Muscle of leg (tissue), 11 donors: ENCODE data around the gene NYAP1. TPM values are rescaled to one million over a fixed set of nuclear protein-coding genes. Genes with fewer than 3 reads are reported as not detected.

Source experiments
- DNase-seq: peaks from one replicate; pipeline ENCODE4 v3.0.0; 2013
- H3K27ac ChIP-seq: one replicate; pipeline ENCODE4 v1.5.1; 2013; ENCODE audit warnings: mild to moderate bottlenecking, low read length, control low read depth
- H3K27me3 ChIP-seq: one replicate; pipeline ENCODE4 v1.6.1; 2013; ENCODE audit warnings: low read length; ENCODE audit not compliant: control insufficient read depth, insufficient read depth
- H3K36me3 ChIP-seq: one replicate; pipeline ENCODE4 v1.6.1; 2013; ENCODE audit warnings: low read length; ENCODE audit not compliant: control insufficient read depth, insufficient read depth
- H3K4me1 ChIP-seq: one replicate; pipeline ENCODE4 v1.6.1; 2013; ENCODE audit warnings: low read length; ENCODE audit not compliant: control insufficient read depth, insufficient read depth
- H3K4me3 ChIP-seq: one replicate; pipeline ENCODE4 v1.5.1; 2013; ENCODE audit warnings: low read length, control low read depth
- H3K9me3 ChIP-seq: replicated peaks from 2 replicates; pipeline ENCODE4 v1.6.1; 2013; ENCODE audit warnings: low read depth, low read length; ENCODE audit not compliant: control insufficient read depth
- WGBS: methylation state at CpG from one replicate; pipeline ENCODE4 v1.1.5; 2013; ENCODE audit warnings: missing lambda C conversion rate; ENCODE audit not compliant: insufficient coverage; 5-methylcytosine and 5-hydroxymethylcytosine counted together
- polyA plus RNA-seq, 8 donors: library from polyadenylated mRNA; unstranded; fragments of 120-200 nt; gene quantifications; one replicate each; pipeline versions ENCODE4 v1.2.1 to v1.2.3, GENCODE V29; 2013; ENCODE audit warnings: inconsistent platforms in 1 of 8, low replicate concordance in 1 of 8; ENCODE audit not compliant: insufficient read length in 8 of 8, insufficient read depth in 1 of 8
- total RNA-seq: library from RNA; stranded (reverse); fragments of 120-200 nt; gene quantifications from one replicate; pipeline ENCODE4 v1.2.4, GENCODE V29; 2013

The NYAP1 gene
- total and polyA plus RNA-seq, 9 donors, result 1.5 to 2.9 (median 2.5) TPM

DNA sequence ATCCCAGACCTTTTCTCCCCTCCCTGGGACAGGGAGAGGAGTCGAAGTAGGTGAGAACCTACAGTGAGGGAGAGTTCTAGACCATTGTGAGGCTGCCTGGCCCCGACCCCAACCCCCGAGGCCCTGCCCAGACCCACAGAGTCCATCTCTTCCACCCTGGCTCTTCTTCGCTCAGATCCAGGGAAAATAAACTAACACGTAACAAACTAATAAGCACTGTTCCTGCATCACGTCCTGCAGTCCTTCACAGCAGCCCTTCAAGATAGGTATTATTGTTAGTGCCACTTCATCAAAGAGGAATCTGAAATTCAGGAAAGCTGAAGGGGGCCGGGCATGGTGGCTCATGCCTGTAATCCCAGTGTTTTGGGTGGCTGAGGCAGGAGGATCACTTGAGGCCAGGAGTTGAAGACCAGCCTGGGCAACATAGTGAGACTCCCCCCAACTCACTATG, 19.5 kb upstream of the NYAP1 start, which contains the start of gene SPACDR:
TSS of gene SPACDR (minus strand) at position 51 of the 451 bp plus-strand sequence. CDS start 235 bp downstream, outside the sequence.
- Histone ChIP-seq H3K9me3 (no peaks in the 10 kb centered on the region), H3K4me1 (peaks cover 53% of the 10 kb centered on the region), H3K4me3 (no peak within 1 kb of the TSS), H3K27ac (peak within 1 kb of the TSS; percentile 62), H3K27me3 (no peaks in the 10 kb centered on the region), H3K36me3 (peaks cover 37% of the 10 kb centered on the region)
- DNase-seq, result no peak
- WGBS, result 82% methylated on average over 2 of the region's 7 CpGs

DNA sequence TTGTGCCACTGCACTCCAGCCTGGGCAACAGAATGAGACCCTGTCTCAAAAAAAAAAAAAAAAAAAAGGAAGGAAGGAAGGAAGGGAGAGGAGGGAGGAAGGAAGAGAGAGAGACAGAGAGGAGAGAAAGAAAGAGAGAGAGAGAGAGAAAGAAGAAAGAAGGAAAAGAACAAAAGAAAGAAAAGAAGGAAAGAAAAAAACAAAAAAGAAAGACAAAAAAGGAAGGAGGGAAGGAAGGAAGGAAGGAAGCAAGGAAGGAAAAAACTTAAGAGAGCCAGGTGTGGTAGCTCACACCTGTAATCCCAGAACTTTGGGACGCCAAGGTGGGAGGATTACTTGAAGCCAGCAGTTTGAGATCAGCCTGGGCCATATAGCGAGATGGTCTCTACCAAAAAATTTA, 18.9 kb upstream of the NYAP1 start:
- H3K27me3 ChIP-seq, result no peaks in the 10 kb centered on the region
- peaks cover 37% of the 10 kb centered on the region for H3K36me3 ChIP-seq
- DNase-seq, result no peak
- H3K27ac ChIP-seq, result no peak overlapping the region
- H3K4me1 ChIP-seq, result peaks cover 59% of the 10 kb centered on the region
- H3K9me3 ChIP-seq, result no peaks in the 10 kb centered on the region
- WGBS, result 64% methylated on average over 1 of the region's 2 CpGs
- H3K4me3 ChIP-seq, result no peak overlapping the region

DNA sequence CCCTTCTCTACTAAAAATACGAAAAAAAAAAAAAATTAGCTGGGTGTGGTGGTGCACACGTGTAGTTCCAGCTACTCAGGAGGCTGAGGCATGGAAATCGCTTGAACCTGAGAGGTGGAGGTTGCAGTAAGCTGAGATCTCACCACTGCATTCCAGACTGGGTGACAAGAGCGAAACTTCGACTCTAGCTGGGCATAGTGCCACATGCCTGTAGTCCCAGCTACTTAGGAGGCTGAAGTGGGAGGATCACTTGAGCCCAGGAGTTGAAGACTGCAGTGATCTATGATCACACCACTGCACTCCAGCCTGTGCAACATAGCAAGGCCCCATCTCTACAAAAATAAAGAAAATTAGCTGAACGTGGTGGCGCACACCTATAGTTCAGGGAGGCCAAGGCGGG, 18.4 kb upstream of the NYAP1 start:
- Histone ChIP-seq H3K4me1 (peaks cover 59% of the 10 kb centered on the region), H3K4me3 (no peak overlapping the region), H3K27ac (peak overlapping the region; percentile 59), H3K9me3 (no peaks in the 10 kb centered on the region), H3K36me3 (peaks cover 36% of the 10 kb centered on the region), H3K27me3 (no peaks in the 10 kb centered on the region)
- no peak for DNase-seq
- 70% methylated on average over 4 of the region's 8 CpGs for WGBS

DNA sequence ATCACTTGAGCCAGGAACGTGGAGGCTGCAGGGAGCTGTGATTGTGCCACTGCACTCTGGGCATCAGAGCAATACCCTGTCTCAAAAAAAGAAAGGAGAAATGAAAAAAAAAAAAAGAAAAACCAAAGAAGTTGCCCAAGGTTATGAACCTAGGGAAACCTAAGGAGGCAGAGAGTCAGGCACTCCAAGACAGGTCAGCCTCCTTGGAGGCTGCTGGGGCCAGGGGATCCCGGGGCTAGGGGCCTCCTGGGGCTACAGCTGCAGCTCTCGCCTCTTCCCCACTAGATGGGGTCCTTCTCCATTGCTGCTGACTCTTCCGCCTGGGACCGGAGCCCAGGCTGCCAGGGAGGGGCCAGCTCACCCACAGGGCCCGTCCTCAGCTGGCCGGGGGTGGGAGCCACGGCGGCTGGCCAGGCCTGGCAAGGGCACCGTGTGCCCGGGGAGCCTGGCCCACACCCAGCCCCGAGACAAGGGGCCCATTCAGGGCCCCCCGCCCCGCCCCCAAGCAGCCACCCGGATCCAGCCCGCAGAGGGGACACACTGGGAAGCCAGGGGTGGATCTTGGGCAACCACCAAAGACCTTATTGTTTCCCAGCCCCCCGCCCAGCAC, 17.9 kb upstream of the NYAP1 start:
- H3K27ac ChIP-seq, result peak overlapping the region; percentile 59
- no peaks in the 10 kb centered on the region for H3K27me3 ChIP-seq
- peak; percentile 90 for DNase-seq
- no peak overlapping the region for H3K4me3 ChIP-seq
- H3K9me3 ChIP-seq, result no peaks in the 10 kb centered on the region
- WGBS, result 8% methylated on average over 14 of the region's 17 CpGs
- H3K36me3 ChIP-seq, result peaks cover 36% of the 10 kb centered on the region
- H3K4me1 ChIP-seq, result peaks cover 59% of the 10 kb centered on the region

DNA sequence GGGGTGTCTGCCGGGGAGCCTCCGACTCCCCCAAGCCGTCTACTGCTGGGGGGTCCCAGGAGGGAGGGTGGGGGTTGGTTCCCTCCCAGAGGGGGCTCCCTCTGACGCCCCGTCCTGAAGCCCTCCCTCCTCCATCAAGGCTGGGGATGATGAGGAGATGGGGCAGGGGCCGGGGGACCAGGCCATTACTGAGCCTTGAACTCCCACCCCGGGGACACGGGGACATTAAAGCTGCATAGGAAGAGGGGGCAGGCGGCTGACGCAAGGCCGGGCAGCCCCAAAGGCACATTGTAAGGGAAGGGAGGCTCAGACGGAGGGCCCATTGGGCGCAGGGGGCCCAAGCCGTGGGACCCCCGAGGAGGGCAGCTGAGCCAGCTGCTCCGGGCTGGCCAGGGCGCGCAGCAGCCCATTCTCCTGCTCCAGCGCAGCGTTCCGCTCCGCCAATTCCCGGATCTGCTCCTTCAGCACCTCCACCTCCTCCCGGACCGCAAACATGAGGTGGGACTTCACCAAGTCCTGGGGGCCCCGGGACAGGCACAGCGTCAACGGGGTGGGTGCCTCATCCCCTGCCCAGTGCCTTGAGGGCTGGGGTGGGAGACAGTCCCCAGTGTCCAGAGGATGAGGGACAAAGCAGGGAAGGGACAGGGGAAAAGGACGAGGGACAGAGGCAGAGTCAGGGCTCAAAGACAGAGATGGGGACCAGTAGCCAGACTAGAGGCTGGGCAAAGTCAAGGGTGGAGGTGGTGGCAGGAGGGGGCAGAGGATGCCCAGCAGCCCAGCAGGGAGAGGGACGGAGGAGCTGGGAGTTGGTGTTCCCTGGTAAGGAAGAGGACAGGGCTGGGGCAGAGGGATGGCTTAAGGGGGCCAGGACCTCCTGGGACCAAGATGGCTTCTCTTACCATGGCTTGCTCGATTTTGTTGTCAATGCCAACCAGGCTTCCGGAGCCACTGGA, 16.8 kb upstream of the NYAP1 start:
- no peaks in the 10 kb centered on the region for H3K9me3 ChIP-seq
- no peaks in the 10 kb centered on the region for H3K27me3 ChIP-seq
- no peak overlapping the region for H3K4me3 ChIP-seq
- no peak for DNase-seq
- H3K27ac ChIP-seq, result peak overlapping the region; percentile 55
- H3K36me3 ChIP-seq, result peaks cover 33% of the 10 kb centered on the region
- 72% methylated on average over 18 of the region's 32 CpGs for whole genome bisulfite sequencing
- peaks cover 59% of the 10 kb centered on the region for H3K4me1 ChIP-seq

DNA sequence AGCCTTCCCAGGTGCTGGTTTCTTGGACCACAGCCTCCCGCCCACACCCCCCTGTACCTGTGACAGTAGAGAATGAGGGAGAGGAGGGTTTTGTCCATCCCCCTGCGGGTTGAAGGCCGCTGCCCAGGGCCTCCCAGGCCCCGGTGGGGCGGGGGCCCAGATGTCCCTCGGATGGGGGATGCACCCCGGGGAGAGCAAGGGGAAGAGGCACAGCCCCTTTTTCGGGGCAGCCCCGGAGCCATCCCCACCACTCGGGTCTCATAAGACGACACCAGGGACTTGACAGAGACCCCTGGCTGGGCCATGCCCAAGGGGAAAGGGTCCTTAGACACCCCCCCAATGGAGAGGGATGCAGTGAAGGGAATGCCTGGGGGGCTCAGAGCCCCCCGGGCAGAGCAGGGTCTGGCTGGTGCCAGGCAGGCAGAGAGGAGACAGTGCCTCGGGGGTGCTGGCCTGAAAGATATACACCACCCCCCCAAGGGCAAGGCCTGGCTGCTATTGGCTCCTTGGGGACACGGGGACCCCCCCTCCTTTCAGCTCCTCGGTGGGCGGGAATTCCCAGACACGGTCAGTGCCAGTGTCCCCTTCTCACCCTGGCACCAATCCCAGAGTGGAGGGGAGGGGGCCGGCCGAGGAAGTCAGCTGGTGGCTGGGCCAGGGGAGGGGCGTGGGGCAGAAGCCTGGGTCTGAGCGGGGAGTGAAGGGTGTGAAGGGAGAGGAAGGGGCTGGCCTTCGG, 15.9 kb upstream of the NYAP1 start:
- Histone ChIP-seq H3K4me1 (peaks cover 61% of the 10 kb centered on the region), H3K9me3 (no peaks in the 10 kb centered on the region), H3K27me3 (no peaks in the 10 kb centered on the region), H3K4me3 (no peak overlapping the region), H3K36me3 (peaks cover 38% of the 10 kb centered on the region), H3K27ac (peak overlapping the region; percentile 42)
- DNase-seq, result peak; percentile 66
- 73% methylated on average over 11 of the region's 22 CpGs for WGBS

DNA sequence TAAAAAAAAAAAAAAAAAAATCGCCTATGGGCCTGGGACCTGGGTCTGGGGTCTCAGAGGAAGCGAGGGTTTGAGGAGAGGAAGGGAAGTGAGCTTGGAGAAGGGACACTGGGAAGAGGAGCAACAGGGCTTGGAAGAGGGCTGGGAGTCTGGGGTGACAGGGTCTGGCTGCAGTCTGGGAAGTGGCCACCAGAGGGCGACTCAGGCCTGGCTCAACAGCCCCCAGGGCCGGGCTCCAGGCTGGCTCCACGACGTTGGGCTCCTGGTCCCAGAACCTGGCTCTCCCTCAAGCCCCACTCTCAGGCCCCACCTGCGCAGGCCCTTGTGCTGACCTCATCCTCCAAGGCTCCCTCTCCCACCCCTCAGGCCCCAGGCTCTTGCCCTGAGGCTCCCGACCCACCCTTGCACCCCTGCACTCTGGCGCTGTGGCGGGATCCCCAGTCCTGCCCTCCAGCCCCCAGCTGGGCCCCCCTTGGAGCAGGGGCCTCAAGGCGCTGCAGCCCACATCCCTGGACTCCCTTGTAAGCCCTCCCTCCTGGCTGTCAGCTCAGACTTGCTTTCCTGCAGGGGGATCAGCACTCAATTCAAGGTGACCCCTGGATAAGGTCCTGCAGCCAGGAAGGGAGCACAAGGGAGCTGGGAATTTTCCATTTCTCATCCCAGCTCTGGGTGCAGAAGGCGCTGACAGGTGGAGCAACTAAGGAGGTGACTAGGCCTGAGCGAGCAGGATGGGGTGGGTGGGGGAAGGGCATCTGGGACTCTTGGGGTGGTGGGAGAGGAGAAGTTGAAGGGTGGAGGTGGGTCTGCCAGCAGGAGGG, 14.3 kb upstream of the NYAP1 start:
- WGBS, result 20% methylated on average over 10 of the region's 13 CpGs
- no peaks in the 10 kb centered on the region for H3K27me3 ChIP-seq
- H3K9me3 ChIP-seq, result no peaks in the 10 kb centered on the region
- DNase-seq, result peak; percentile 84
- peaks cover 47% of the 10 kb centered on the region for H3K36me3 ChIP-seq
- peaks cover 57% of the 10 kb centered on the region for H3K4me1 ChIP-seq
- H3K27ac ChIP-seq, result no peak overlapping the region
- no peak overlapping the region for H3K4me3 ChIP-seq

DNA sequence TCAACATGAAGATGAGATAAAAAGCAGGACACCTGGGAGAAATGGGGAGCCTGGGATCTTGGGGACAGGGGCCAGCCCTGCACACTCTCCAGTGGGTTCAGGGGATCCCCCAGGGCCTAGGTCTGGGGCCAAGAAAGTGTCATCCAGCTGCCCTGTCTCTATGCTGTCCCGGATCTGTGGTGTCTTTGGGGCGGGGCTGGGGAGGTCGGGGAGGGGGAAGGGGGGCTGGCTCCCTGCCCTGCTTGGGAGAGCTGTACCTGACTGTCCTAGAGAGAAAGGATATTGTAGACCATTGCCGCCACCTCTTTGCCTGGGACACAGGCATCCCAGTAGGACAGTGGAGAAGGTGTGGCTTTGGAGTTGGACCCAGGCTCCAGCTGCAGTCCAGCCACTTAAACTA, 12.7 kb upstream of the NYAP1 start:
- Histone ChIP-seq H3K4me3 (no peak overlapping the region), H3K27me3 (no peaks in the 10 kb centered on the region), H3K4me1 (peaks cover 56% of the 10 kb centered on the region), H3K27ac (no peak overlapping the region), H3K9me3 (no peaks in the 10 kb centered on the region), H3K36me3 (peaks cover 54% of the 10 kb centered on the region)
- no peak for DNase-seq
- no CpG with 5 or more reads among the region's 4 CpGs for whole genome bisulfite sequencing

DNA sequence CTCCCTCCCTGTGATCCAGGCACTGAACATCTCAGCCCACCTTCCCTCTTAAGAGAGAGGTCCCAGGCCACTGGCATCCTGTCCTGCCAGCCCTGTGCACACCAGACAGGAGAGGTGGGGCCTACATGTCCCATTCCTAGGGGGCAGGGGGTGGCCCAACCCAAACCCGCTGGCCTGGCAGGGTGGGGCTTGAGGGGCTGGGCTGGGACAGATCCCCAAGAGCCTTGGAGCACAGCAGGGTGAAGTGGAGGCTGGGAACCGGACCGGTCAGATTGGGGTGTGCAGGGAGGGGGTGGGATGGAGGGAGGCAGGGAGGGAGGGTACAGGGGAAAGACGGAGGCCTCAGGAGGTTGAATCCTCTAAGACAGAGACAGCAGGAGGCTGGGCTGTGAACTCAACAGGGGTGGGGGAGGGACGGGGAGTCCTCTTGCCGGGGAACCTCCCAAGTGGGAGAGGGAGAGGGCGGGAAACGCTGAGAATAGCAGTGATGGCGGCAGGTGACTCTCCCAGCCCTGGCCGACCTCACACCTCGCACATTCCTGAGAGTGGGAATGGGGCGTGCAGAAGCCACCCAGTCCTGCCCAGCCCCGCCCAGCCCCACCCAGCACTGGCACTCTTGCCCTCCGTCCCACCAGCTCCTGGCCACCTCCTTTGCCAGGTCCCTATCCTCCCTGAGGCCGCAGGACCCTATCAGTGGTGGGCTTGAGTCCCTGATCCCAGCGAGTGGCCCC, 11.4 kb upstream of the NYAP1 start:
- Histone ChIP-seq H3K9me3 (no peaks in the 10 kb centered on the region), H3K36me3 (peaks cover 53% of the 10 kb centered on the region), H3K4me3 (no peak overlapping the region), H3K4me1 (peaks cover 56% of the 10 kb centered on the region), H3K27me3 (no peaks in the 10 kb centered on the region), H3K27ac (no peak overlapping the region)
- no peak for DNase-seq
- WGBS, result 51% methylated on average over 15 of the region's 16 CpGs
